ENCODE data around the gene MMD. TPM values are rescaled to one million over a fixed set of nuclear protein-coding genes. Genes with fewer than 3 reads are reported as not detected.
"Not testable (repeated sequence)": the region's sequence is repeated elsewhere in the genome, so short reads cannot be mapped to it uniquely, and the experiment has no call there.

The MMD gene
- total and polyA plus RNA-seq, 3 experiments from 2014 or later, result 7.9 to 19.1 (median 16.0) TPM

DNA sequence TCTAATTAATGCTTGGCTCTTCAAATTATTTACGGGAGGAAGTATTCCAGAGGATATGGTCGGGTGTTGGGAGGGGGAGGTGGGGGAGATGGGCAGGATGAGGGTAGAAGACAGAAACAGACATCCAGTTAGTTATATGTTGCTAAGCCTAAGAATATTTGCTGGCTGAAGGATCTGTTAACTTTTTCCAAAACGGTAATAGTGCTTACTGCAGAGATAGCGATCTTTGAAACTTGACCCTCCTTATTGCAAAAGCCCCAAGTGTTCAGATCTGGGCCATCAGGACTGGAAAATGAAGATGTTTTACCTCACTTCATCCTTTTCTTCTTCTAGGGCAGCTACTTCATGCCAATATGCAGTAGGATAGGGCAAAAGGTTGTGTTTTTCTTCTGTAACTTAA lies 27.0 kb upstream of the MMD start:
- Histone ChIP-seq H3K27me3 (ENCODE audit: insufficient read depth, low read length, poor library complexity, severe bottlenecking) (no peaks in the 10 kb centered on the region), H3K36me3 (ENCODE audit: insufficient read depth, low read length) (no peaks in the 10 kb centered on the region), H3K4me3 (ENCODE audit: low read length) (no peak overlapping the region), H3K9me3 (ENCODE audit: low read length) (no peaks in the 10 kb centered on the region), H3K4me1 (ENCODE audit: insufficient read depth, low read length) (no peaks in the 10 kb centered on the region), H3K27ac (ENCODE audit: low read depth, low read length) (no peak overlapping the region)
- Mint-ChIP-seq H3K9me3 (peaks cover 0 to 2% (median 0%) of the 10 kb centered on the region in 5 donors), H3K36me3 (no peaks in the 10 kb centered on the region), H3K4me3 (no peak overlapping the region), H3K27ac (no peak overlapping the region), H3K27me3 (peaks cover 0 to 21% of the 10 kb centered on the region in 2 donors), H3K4me1 (no peaks in the 10 kb centered on the region)
- ChIA-PET CTCF (no interaction called here), POLR2A (no interaction called here)
- DNase-seq, result no peak

DNA sequence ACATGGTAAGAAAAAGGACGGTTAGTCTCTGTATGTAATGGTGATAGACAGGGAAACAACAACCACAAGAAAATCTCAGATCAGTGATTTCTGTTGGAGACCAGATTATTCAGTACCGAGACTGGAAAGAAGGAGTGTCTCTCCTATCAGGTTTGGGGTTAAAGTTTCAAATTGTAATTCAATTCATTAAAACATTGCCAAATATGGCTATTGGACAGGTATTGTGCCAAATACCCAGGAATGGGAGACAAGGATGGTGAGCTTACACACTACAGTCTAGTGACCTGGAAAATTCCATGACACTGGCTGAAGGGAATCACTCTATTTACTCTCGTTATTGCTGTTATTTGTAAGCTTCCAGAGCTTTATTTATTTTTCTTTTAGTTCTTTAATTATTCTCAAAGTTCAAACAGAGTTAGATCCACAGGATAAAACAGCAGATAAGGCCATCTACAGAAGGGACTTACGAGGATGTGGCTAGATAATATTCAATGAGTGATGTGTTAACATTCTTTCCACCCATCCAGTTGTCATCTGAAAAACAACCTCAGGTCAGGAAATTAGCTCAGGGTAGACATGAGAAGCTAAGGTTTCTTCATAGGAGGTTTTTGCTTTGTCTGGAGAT lies 25.1 kb upstream of the MMD start:
- peaks cover 0 to 2% (median 0%) of the 10 kb centered on the region in 5 donors for H3K9me3 Mint-ChIP-seq
- H3K4me3 Mint-ChIP-seq, result no peak overlapping the region

DNA sequence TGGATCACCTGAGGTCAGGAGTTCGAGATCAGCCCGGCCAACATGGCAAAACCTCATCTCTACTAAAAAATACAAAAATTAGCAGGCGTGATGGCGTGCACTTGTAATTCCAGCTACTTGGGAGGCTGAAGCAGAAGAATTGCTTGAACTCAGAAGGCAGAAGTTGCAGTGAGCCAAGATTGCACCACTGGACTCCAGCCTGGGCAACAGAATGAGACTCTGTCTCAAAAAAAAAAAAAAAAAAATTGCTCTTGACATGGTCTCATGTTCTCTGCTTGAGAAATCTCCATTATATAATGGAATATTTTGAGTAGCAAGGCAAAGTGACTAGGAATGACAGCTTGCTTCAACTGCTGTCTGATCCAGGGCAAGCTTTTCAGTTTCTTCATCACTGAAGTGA lies 24.4 kb upstream of the MMD start:
- H3K4me3 ChIP-seq (ENCODE audit: low read length); H3K27me3 Mint-ChIP-seq; H3K27me3 ChIP-seq (ENCODE audit: insufficient read depth, low read length, poor library complexity, severe bottlenecking); H3K27ac Mint-ChIP-seq; CTCF ChIA-PET; H3K27ac ChIP-seq (ENCODE audit: low read depth, low read length); H3K9me3 ChIP-seq (ENCODE audit: low read length); H3K4me1 ChIP-seq (ENCODE audit: insufficient read depth, low read length); H3K4me1 Mint-ChIP-seq; H3K9me3 Mint-ChIP-seq; POLR2A ChIA-PET; H3K36me3 Mint-ChIP-seq; DNase-seq; H3K36me3 ChIP-seq (ENCODE audit: insufficient read depth, low read length): not testable (repeated sequence)
- peak overlapping the region in 1 of 7 donors; percentile 10 for H3K4me3 Mint-ChIP-seq

More for the DNA sequence above, 25.1 kb upstream of the MMD start:
- DNase-seq, result no peak
- Histone ChIP-seq H3K9me3 (ENCODE audit: low read length) (no peaks in the 10 kb centered on the region), H3K27ac (ENCODE audit: low read depth, low read length) (no peak overlapping the region), H3K4me1 (ENCODE audit: insufficient read depth, low read length) (no peaks in the 10 kb centered on the region), H3K4me3 (ENCODE audit: low read length) (no peak overlapping the region), H3K36me3 (ENCODE audit: insufficient read depth, low read length) (no peaks in the 10 kb centered on the region), H3K27me3 (ENCODE audit: insufficient read depth, low read length, poor library complexity, severe bottlenecking) (no peaks in the 10 kb centered on the region)
- Mint-ChIP-seq H3K27ac (no peak overlapping the region), H3K4me1 (no peaks in the 10 kb centered on the region), H3K36me3 (no peaks in the 10 kb centered on the region), H3K27me3 (peaks cover 0 to 10% of the 10 kb centered on the region in 2 donors)
- ChIA-PET POLR2A (no interaction called here), CTCF (no interaction called here)

DNA sequence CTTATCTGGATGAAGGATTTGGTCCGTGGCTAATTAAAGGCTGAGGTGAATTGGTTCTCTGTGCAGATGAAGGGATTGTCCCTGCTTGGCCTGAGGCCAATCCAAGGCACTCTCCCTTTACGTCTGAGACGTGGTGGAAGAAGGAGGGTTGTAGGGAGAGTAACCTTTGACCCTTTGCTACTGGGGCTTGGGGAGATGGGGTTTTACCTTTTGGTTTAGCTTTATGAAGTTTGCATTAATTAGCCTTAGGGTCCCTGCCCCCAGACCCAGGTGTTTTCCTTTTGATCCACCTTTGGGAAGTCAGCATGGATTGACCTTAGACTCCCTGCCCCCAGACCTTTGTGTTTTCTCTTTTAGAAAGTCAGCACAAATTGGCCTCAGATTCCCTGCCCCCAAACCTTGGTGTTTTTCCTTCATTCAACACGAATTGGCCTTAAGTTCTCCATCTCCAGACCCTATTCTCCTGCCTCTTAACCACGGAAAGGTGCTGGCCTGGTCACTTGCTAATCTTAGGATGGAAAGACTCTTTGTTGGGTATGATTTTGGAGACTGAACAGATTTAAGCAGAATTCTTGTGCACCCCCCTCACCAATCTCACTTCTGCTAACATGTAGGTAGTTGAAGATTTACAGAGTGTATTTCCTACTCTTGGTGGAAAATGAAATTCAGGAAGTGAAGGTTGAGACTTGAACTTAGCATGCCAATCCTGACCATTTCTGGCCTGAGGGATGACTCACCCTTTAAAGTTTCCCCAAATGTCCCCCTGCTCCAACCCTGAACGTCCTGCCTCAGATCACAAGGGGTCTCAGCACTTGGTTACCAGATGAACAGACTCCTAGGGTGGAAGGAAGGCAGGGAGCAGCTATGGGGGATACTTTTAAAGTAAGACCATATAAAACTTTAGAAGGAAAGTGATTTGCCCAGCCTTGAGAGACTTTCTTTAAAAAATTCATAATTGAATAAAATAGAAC lies 23.1 kb upstream of the MMD start:
- Mint-ChIP-seq H3K4me3 (no peak overlapping the region), H3K27ac (no peak overlapping the region), H3K36me3 (no peaks in the 10 kb centered on the region), H3K27me3 (peaks cover 2 to 4% of the 10 kb centered on the region in 2 donors), H3K9me3 (peaks cover 0 to 2% (median 0%) of the 10 kb centered on the region in 5 donors), H3K4me1 (no peaks in the 10 kb centered on the region)
- Histone ChIP-seq H3K9me3 (ENCODE audit: low read length) (no peaks in the 10 kb centered on the region), H3K27me3 (ENCODE audit: insufficient read depth, low read length, poor library complexity, severe bottlenecking) (no peaks in the 10 kb centered on the region), H3K4me1 (ENCODE audit: insufficient read depth, low read length) (no peaks in the 10 kb centered on the region), H3K4me3 (ENCODE audit: low read length) (no peak overlapping the region), H3K27ac (ENCODE audit: low read depth, low read length) (no peak overlapping the region), H3K36me3 (ENCODE audit: insufficient read depth, low read length) (no peaks in the 10 kb centered on the region)
- ChIA-PET CTCF (no interaction called here), POLR2A (no interaction called here)
- DNase-seq, result no peak

DNA sequence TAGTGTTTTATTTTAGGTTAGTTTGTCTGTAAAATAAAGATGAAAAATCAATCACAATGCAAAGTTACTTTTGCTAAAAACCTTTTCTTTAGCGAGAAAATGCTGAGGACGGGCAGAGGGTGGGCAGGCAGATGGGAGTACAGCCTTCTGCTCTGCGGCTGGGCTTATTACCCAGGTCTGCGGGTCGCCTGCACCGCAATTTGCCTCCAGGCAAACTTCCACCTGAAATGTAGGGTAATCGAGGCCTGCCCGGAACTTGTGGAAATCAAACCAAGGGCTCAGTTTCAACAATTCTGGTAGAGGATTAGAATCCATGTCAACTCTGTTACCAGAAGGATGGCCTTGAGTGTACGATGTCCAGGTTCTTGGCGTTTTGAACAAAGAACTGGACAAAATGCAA lies 22.3 kb upstream of the MMD start:
- Mint-ChIP-seq H3K27ac (no peak overlapping the region), H3K9me3 (peaks cover 0 to 2% (median 0%) of the 10 kb centered on the region in 5 donors), H3K27me3 (peaks cover 2 to 6% of the 10 kb centered on the region in 2 donors), H3K4me1 (no peaks in the 10 kb centered on the region), H3K36me3 (no peaks in the 10 kb centered on the region), H3K4me3 (no peak overlapping the region)
- H3K27ac ChIP-seq (ENCODE audit: low read depth, low read length), result no peak overlapping the region
- H3K27me3 ChIP-seq (ENCODE audit: insufficient read depth, low read length, poor library complexity, severe bottlenecking), result no peaks in the 10 kb centered on the region
- ChIA-PET CTCF (no interaction called here), POLR2A (no interaction called here)
- H3K9me3 ChIP-seq (ENCODE audit: low read length), result no peaks in the 10 kb centered on the region
- H3K4me3 ChIP-seq (ENCODE audit: low read length), result no peak overlapping the region
- DNase-seq, result no peak
- H3K36me3 ChIP-seq (ENCODE audit: insufficient read depth, low read length), result no peaks in the 10 kb centered on the region
- H3K4me1 ChIP-seq (ENCODE audit: insufficient read depth, low read length), result no peaks in the 10 kb centered on the region

DNA sequence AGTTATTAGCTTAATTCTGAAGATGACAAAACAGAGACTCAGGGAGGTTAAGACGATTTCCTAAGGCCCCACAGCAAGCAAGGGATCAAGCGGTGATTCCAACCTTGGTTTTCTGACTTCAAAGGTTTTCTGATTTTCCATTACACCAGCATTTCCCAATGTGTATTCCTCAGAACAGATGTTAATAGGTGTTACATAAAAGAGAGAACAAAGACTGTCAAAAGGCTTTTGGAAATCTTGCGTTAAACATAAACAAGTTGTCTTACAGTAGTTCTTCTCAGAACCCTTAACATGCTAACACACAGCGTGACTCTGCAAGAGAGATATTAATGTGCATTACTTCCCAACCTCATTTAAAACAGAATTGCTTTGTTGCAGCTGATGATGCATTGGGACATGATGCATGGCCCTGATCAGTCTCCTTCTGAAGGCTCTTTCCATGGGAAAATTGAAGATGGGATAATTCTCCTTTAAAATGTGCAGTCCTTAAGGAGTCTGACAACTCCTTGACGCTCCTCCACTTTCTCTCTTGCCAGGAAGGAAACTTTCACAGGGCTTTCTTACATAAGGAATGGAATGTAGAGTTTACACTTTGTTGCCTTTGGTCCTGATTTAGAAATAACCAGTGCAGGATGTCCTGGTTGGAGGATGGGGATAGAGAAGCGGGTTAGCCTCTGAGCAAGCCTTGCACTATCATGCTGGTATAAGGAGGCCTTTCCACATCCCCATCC lies 21.5 kb upstream of the MMD start:
- H3K4me3 Mint-ChIP-seq, result no peak overlapping the region
- no peak for DNase-seq
- H3K27ac ChIP-seq (ENCODE audit: low read depth, low read length), result no peak overlapping the region
- ChIA-PET CTCF (no interaction called here), POLR2A (no interaction called here)
- no peaks in the 10 kb centered on the region for H3K9me3 ChIP-seq (ENCODE audit: low read length)
- H3K4me1 ChIP-seq (ENCODE audit: insufficient read depth, low read length), result no peaks in the 10 kb centered on the region
- H3K9me3 Mint-ChIP-seq, result peaks cover 0 to 3% (median 0%) of the 10 kb centered on the region in 5 donors
- H3K4me1 Mint-ChIP-seq, result no peaks in the 10 kb centered on the region
- no peaks in the 10 kb centered on the region for H3K36me3 ChIP-seq (ENCODE audit: insufficient read depth, low read length)
- peaks cover 4 to 7% of the 10 kb centered on the region in 2 donors for H3K27me3 Mint-ChIP-seq
- H3K4me3 ChIP-seq (ENCODE audit: low read length), result no peak overlapping the region
- no peak overlapping the region for H3K27ac Mint-ChIP-seq
- H3K27me3 ChIP-seq (ENCODE audit: insufficient read depth, low read length, poor library complexity, severe bottlenecking), result no peaks in the 10 kb centered on the region
- H3K36me3 Mint-ChIP-seq, result no peaks in the 10 kb centered on the region

DNA sequence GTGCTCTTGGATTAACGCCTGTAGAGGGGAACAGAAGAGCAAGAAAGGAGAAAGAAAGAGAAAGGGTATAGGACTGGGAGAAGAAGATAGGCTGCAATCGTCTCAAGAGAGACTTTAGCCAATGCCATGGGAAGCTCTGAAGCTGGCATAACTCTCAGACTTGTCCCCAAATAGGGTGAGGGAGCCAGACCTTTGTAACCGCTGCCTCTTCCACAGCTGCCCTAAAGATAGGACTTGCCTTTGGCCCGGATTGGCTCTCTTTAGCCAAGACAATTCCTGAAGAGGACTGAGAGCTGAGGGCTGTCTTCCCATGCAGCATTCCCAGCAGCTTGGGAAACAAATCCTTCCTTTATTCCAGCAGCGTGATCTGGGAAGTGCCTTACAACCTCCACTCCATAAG lies 20.8 kb upstream of the MMD start:
- H3K27ac Mint-ChIP-seq, result no peak overlapping the region
- Histone ChIP-seq H3K4me1 (ENCODE audit: insufficient read depth, low read length) (no peaks in the 10 kb centered on the region), H3K36me3 (ENCODE audit: insufficient read depth, low read length) (no peaks in the 10 kb centered on the region), H3K4me3 (ENCODE audit: low read length) (no peak overlapping the region), H3K27ac (ENCODE audit: low read depth, low read length) (no peak overlapping the region), H3K27me3 (ENCODE audit: insufficient read depth, low read length, poor library complexity, severe bottlenecking) (no peaks in the 10 kb centered on the region), H3K9me3 (ENCODE audit: low read length) (no peaks in the 10 kb centered on the region)
- H3K4me1 Mint-ChIP-seq, result no peaks in the 10 kb centered on the region
- no peak overlapping the region for H3K4me3 Mint-ChIP-seq
- CTCF ChIA-PET, result interaction anchor here (1.2 kb wide), 1 partner anchor 9 kb away, joined by 4 read pairs; no protein-coding TSS in a partner anchor
- peaks cover 0 to 1% (median 0%) of the 10 kb centered on the region in 5 donors for H3K9me3 Mint-ChIP-seq
- peaks cover 3 to 4% of the 10 kb centered on the region in 2 donors for H3K27me3 Mint-ChIP-seq
- POLR2A ChIA-PET, result no interaction called here
- no peaks in the 10 kb centered on the region for H3K36me3 Mint-ChIP-seq
- no peak for DNase-seq

DNA sequence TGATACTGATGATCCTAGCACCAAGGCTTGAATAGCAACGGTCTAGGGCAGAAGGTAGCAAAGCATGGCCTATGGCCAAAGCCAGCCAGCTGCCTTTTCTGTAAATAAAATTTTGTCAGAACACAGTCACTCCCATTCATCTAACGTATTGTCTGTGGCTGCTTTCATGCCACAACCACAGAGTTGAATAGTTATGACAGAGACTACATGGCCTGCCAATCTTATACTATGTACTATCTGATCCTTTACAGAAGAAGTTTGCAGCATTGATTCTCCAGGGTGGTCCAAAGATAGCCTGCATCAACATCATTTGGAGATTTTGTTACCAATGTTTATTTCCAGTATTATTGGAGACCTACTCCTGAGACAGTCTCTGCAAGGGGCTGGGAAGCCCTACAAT lies 19.9 kb upstream of the MMD start:
- Histone ChIP-seq H3K4me3 (ENCODE audit: low read length) (no peak overlapping the region), H3K27me3 (ENCODE audit: insufficient read depth, low read length, poor library complexity, severe bottlenecking) (no peaks in the 10 kb centered on the region), H3K4me1 (ENCODE audit: insufficient read depth, low read length) (no peaks in the 10 kb centered on the region), H3K9me3 (ENCODE audit: low read length) (no peaks in the 10 kb centered on the region), H3K27ac (ENCODE audit: low read depth, low read length) (no peak overlapping the region), H3K36me3 (ENCODE audit: insufficient read depth, low read length) (no peaks in the 10 kb centered on the region)
- no peak for DNase-seq
- H3K9me3 Mint-ChIP-seq, result peaks cover 0 to 1% (median 0%) of the 10 kb centered on the region in 5 donors
- ChIA-PET POLR2A (no interaction called here), CTCF (interaction anchor here (1.2 kb wide), 1 partner anchor 10 kb away, joined by 4 read pairs; no protein-coding TSS in a partner anchor)
- no peaks in the 10 kb centered on the region for H3K4me1 Mint-ChIP-seq
- H3K4me3 Mint-ChIP-seq, result no peak overlapping the region
- no peaks in the 10 kb centered on the region for H3K36me3 Mint-ChIP-seq
- H3K27me3 Mint-ChIP-seq, result peaks cover 4 to 6% of the 10 kb centered on the region in 2 donors
- H3K27ac Mint-ChIP-seq, result no peak overlapping the region
